ENCODE results near the gene HLA-F.

HLA-F gene

GRCh38 chr6:29724937-29725869 lies 2.0 kb downstream of the HLA-F start:
- no peak for DNase-seq

DNA sequence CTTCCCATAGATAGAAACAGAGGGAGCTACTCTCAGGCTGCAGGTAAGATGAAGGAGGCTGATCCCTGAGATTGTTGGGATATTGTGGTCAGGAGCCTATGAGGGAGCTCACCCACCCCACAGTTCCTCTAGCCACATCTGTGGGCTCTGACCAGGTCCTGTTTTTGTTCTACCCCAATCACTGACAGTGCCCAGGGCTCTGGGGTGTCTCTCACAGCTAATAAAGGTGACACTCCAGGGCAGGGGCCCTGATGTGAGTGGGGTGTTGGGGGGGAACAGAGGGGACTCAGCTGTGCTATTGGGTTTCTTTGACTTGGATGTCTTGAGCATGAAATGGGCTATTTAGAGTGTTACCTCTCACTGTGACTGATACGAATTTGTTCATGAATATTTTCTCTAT lies 2.8 kb downstream of the HLA-F start:
- no peak for DNase-seq

GRCh38 chr6:29726571-29727194 lies 3.4 kb downstream of the HLA-F start:
- DNase-seq, result no peak

DNA sequence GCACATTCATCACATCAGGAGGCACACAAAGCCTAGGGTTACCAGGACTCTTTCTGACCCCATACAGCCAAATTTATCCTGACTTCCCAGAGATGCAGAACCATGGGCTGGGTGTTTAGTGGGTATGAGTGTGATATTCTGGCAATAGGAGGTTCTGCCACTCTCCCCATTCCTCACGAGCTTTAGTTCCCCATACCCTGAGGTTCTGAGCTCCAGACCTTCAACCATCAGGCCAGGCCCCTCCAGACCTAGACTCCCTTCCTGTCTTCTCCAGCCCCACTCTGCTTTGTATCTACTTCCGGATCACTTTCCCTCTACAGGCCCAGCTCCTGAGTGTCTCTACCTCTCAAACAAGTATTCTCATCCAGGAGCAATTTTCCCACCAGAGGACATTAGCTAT lies 4.4 kb downstream of the HLA-F start:
- no peak for DNase-seq

DNA sequence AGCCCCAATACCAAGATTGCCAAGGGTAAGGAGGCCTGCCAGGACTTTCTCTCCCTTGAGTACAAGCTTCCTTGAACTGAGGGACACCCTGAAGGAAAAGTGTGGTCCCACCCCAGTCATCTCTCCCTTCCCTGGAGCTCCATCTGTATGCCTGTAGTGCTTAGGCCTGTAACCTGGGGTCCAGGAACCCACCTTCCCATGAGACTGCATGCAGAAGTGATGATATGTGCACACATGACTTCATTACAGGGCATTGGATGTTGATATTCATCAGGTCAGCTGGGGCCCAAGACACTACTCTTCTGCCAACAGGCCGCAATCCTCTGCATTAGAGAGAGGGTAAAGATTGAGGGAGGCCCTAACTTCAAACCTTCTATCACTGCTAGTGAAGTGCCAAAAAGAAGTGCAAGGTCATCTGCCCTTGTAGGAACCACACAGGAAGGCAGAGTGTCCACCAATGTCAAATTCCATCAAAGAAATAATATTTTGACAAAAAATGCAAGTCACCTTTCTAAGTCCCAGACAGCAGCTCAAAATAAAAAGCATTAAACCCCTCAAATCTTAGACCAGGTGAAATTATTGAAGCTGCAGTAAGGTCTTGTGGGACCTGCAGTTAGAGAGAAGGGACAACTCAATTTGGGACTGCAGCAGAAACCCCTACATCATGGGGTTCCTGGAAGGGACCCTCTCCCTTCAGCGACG lies 5.1 kb downstream of the HLA-F start:
- DNase-seq, result no peak

DNA sequence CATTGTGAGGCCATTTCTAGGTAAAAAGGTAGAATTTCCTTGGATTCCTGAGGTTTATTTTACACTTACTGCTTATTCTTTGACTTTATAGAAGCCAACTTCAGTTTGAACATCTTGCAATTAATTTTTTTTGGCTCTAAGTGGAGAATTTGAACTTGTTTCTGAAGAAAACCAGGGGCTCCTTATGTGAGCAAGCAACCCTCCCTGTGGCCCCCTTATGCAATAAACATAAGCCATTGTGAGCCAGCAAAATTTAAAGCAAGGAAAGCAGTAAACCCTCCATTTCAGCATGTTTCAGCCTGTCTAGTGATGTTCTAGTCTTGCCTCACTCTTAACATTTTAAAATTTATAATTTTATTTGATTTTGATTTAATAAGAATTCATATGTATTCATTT lies 5.6 kb downstream of the HLA-F start:
- DNase-seq, result no peak

DNA sequence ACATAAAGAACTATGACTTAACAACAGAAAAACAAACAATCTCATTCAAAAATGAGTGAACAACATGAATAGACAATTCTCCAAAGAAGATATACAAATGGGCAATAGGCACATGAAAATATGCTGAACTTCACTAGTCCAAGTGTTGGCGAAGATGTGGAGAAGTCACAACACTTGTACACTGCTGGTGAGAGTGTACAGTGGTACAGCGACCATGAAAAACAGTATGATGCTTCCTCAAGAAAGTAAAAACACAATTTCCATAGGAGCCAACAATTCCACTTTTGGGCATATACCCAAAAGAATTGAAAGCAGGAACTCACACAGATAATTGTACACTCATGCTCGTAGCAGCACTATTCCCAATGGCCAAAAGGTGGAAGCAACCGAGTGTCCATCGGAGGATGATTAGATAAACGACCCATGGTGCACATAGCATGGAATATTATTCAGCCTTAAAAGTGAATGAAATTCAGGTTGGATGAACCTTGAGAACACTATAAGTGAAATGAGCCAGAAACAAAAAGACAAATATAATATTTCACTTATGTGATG lies 6.6 kb downstream of the HLA-F start:
- no peak for DNase-seq

DNA sequence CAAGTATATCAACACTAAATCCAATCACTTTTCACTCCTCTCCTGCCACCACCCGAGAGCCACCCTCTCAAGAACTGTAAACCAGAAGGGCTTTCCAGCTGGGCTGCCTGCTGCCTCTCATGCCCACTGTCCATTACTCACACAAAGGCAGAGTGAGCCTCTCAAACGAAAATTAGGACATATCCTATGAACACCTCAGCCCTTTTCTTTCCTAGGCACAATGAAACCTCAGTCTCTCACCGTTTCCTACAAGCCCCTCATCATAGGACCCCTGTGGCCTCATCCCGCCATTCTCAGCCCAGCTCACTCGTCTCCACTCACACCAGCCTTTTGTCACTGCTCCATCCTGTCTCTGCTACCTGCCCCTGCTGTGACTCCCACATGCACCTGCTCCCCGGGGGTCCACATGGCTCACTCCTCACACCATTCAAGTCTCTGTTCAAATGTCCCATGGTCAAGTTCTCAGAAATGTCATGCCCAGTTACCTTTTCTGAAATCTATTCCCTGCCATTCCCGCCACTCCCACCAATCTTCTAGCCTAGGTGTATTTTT lies 7.4 kb downstream of the HLA-F start:
- no peak for DNase-seq

DNA sequence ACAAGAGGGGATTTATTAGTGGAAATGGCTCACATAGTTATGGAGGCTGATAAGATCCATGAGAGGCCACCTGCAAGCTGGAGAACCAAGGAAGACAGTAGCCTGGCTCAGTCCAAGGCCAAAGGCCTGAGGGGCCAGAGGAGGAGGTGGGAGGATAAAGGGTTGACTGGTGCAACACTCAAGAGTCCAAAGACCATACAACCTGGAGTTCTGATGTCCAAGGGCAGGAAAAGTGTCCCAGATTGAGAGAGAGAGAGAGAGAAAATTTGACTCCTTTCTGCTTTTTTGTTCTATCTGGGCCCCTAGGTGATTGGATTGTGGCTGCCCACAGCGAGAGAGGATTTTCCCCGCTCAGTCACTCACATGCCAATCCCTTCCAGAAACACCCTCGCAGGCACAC lies 8.0 kb downstream of the HLA-F start:
- no peak for DNase-seq

GRCh38 chr6:29733057-29733456 lies 9.8 kb downstream of the HLA-F start:
- no peak for DNase-seq

DNA sequence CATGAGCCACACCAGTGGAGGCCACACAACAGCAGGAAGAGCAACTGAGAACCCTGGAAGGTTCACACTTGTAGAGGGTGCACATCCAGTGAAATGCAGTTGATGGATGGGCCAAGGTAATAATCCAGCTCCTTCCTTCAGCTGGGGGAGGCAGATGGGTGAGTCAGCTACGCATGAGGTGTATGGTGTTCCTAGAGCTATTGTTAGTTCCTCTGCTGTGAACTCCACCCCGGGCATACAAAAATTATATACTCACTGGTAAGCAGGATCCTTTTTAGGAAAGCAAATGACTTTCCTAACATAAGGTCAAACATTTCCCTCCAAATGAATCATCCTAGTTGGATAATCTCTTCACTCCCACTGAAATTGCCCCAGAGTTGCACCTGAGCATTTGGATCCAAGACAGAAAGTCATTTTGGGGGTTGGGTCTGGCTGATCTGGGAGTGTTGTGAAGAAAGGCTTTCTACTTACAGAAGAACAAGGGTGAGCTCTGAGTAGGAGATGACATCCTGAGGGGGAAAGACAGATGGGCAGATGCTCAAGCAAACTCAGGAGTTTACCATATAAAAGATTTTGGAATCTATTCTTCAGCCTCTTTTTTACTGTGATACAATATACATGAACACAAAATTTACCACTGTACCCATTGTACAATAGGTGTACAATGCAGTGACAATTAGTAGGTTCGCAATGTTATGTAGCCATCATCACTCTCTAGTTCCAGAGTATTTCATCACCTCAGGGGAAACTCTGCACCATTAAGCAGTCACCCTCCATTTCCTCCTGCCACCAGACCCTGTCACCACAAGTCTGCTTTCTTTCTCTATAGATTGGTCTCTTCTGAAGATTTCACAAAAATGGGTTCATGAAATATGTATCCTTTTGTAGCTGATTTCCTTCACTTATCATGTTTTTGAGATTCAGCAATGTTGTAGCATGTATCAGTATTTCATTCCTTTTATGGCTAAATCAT lies 11.1 kb downstream of the HLA-F start:
- DNase-seq, result no peak

- DNase-seq, result no peak
Measured at GRCh38 chr6:29736563-29736962, 13.3 kb downstream of the HLA-F start.

DNA sequence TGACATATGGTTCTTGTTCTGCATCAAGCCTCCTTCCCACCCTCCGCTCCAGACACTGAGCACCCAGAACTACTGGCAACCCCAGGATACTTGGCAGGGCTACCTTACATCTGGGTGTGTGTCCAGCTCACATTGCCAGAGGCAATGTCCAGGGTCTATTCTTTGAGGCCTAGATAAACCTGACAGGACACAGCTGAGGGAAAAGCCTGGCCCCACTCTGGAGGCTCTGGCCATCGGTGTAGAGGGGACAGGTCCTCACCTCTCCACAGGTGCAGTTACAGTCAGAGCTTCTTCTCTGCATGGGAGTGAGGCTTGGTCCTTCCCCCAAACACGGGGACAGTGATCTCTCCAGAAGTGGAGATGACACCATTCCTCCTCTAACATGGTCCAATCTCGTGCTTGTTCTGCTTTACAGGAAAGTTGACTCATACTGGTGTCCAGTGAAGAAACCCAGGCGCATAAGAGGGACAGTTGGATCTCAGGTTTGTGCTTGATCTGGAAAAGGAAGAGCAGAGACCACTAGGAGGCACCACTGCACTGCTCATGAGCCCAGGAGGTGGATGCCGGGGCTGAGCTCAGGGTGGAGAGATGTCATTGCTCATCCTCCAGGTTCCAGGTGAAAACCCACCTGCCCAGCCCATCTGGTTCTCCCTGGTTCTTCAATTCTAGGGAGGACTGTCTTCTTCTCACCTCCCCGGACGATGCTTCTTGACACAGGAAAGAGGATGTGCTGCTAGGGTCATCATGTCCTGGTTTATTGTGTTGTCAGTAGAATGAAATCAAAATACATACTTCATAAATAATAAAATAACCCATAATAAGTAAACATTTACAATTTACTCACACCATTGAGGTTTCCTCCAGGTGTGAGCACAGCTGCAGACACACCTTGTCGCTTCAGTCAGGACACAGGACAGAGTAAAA lies 14.7 kb downstream of the HLA-F start:
- DNase-seq, result peak; percentile 58

GRCh38 chr6:29739136-29739881 lies 16.1 kb downstream of the HLA-F start:
- DNase-seq, result no peak

- no peak for DNase-seq
Measured at GRCh38 chr6:29739882-29740261, 16.6 kb downstream of the HLA-F start.

GRCh38 chr6:29741592-29741991 lies 18.4 kb downstream of the HLA-F start:
- DNase-seq, result no peak

GRCh38 chr6:29742127-29742526 lies 18.9 kb downstream of the HLA-F start:
- DNase-seq, result no peak

- no peak for DNase-seq
Measured at GRCh38 chr6:29743025-29743424, 19.8 kb downstream of the HLA-F start.

DNA sequence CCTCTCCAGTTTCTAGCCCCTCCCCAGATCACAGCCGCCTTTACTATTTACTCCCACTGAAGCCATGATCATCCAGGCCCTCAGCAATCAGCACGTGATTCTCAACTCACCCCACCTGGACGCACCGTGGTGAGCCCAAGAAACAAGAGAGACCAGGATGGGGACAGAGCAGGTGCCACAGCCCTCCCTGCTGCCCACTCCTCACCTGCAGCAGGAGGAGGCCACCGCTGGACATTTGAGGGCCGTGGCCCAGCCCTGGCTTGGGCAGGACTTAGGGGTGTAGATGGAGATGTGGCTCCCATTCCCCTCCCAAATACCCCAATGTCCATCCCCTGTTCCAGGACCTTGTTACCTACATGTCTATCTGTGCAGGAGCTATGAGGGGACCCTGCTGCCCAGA lies 20.3 kb downstream of the HLA-F start:
- DNase-seq, result no peak

GRCh38 chr6:29744131-29744530 lies 20.9 kb downstream of the HLA-F start:
- DNase-seq, result no peak
